ENCODE measurements around the gene REPIN1.

- TF ChIP-seq EZH2 (IDR thresholded peaks at IDR 0.05; ENCODE audit: low read length, unreplicated experiment) = no peak
- TF ChIP-seq, protein P1, sequence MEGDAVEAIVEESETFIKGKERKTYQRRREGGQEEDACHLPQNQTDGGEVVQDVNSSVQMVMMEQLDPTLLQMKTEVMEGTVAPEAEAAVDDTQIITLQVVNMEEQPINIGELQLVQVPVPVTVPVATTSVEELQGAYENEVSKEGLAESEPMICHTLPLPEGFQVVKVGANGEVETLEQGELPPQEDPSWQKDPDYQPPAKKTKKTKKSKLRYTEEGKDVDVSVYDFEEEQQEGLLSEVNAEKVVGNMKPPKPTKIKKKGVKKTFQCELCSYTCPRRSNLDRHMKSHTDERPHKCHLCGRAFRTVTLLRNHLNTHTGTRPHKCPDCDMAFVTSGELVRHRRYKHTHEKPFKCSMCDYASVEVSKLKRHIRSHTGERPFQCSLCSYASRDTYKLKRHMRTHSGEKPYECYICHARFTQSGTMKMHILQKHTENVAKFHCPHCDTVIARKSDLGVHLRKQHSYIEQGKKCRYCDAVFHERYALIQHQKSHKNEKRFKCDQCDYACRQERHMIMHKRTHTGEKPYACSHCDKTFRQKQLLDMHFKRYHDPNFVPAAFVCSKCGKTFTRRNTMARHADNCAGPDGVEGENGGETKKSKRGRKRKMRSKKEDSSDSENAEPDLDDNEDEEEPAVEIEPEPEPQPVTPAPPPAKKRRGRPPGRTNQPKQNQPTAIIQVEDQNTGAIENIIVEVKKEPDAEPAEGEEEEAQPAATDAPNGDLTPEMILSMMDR (conservative IDR thresholded peaks at IDR 0.05; ENCODE audit: low read depth, low read length) = no peak
These were observed 10.3 kb downstream of the REPIN1 start, which contains the start of gene ZNF775 for GRCh38 chr7:150378853-150379440.
